Panc1 (cell line): ENCODE results near the gene OGDH. TPM values are rescaled to one million over a fixed set of nuclear protein-coding genes. Genes with fewer than 3 reads are reported as not detected.

Experiments
- ATAC-seq: fragments of 200-7000 bp; cut with Tn5 transposase; 2 replicates; pipeline ENCODE4 v1.9.1; 2020; ENCODE audit warnings: mild to moderate bottlenecking, moderate library complexity
- BruUV-seq: library from RNA; stranded (reverse); fragments of 400-500 nt; replicated peaks from 2 replicates; lab custom pipeline; 2021; lab: Mats Ljungman, UMichigan
- CTCF ChIA-PET: fragments of 300-600 bp; sonication (Branson Sonifier 250); formaldehyde crosslinking; loops from one replicate; lab custom pipeline; 2022; ENCODE audit warnings: antibody characterized with exemption; lab: Charles Lee
- POLR2A ChIA-PET: fragments of 300-600 bp; sonication (Branson Sonifier 250); formaldehyde crosslinking; loops from one replicate; lab custom pipeline; 2022; ENCODE audit warnings: antibody characterized with exemption; lab: Charles Lee
- DNase-seq: peaks from one replicate; pipeline ENCODE4 v3.0.0-alpha.2; 2010; ENCODE audit warnings: low read depth, low spot score
- H3K27ac ChIP-seq: 2 replicates; pipeline ENCODE4 v1.5.1; 2011; ENCODE audit warnings: mild to moderate bottlenecking, low read length, inconsistent platforms
- H3K27me3 ChIP-seq: fragments of 200-500 bp; sonication (Bioruptor generic); 2 replicates; pipeline ENCODE4 v1.6.0; 2014; ENCODE audit warnings: low read length, inconsistent platforms; ENCODE audit not compliant: control insufficient read depth, insufficient read depth
- H3K36me3 ChIP-seq: fragments of 200-500 bp; sonication (Bioruptor generic); 2 replicates; pipeline ENCODE4 v1.5.1; 2014; ENCODE audit warnings: inconsistent platforms, mild to moderate bottlenecking, low read length, moderate library complexity; ENCODE audit not compliant: control insufficient read depth, insufficient read depth
- H3K4me1 ChIP-seq: 2 replicates; pipeline ENCODE4 v1.5.1; 2011; ENCODE audit warnings: inconsistent platforms, mild to moderate bottlenecking, low read length, moderate library complexity; ENCODE audit not compliant: control insufficient read depth, insufficient read depth
- H3K4me3 ChIP-seq, 2 experiments: 2 replicates each; pipeline ENCODE4 v1.5.1; 2011 to 2012; ENCODE audit warnings: low read depth in 2 of 2, low read length in 2 of 2, mild to moderate bottlenecking in 2 of 2, inconsistent platforms in 1 of 2, moderate library complexity in 1 of 2
- H3K9me3 ChIP-seq: fragments of 200-500 bp; sonication (Bioruptor generic); 2 replicates; pipeline ENCODE4 v1.5.1; 2014; ENCODE audit warnings: low read depth, mild to moderate bottlenecking, inconsistent platforms, low read length, moderate library complexity; ENCODE audit not compliant: control insufficient read depth, insufficient read depth
- POLR2AphosphoS5 ChIP-seq: IDR thresholded peaks from 2 replicates; pipeline ENCODE4 v1.6.1; 2012; ENCODE audit warnings: mild to moderate bottlenecking, low read depth, low read length, moderate library complexity
- REST ChIP-seq, 2 experiments: IDR thresholded peaks; 2 replicates each; pipeline ENCODE4 v1.6.1; 2011 to 2012; ENCODE audit warnings: low read depth in 2 of 2, control low read depth in 1 of 2, low read length in 1 of 2, mild to moderate bottlenecking in 1 of 2, moderate library complexity in 1 of 2; ENCODE audit not compliant: insufficient read depth in 1 of 2
- SIN3A ChIP-seq: IDR thresholded peaks from 2 replicates; pipeline ENCODE4 v1.6.1; 2012; ENCODE audit warnings: low read depth, mild to moderate bottlenecking, low read length, moderate library complexity, borderline replicate concordance; ENCODE audit not compliant: insufficient read depth
- TCF7L2 ChIP-seq: IDR thresholded peaks from 2 replicates; pipeline ENCODE4 v1.6.1; 2011; ENCODE audit warnings: mild to moderate bottlenecking, low read depth, low read length, inconsistent platforms
- in situ Hi-C: cut with HindIII; loops from 2 replicates; pipeline ENCODE4 v1.10.0; 2016; ENCODE audit warnings: low sequenced_read_pairs, low pct_unique_long_range_greater_than_20kb
- intact Hi-C: fragments of 100-400 bp; cut with micrococcal nuclease; formaldehyde crosslinking; loops from one replicate; pipeline ENCODE4 v1.10.0; 2022; ENCODE audit not compliant: unreplicated experiment
- total RNA-seq: library from RNA; stranded (reverse); gene quantifications from one replicate; pipeline ENCODE4 v1.2.1, GENCODE V29; 2021; ENCODE audit not compliant: unreplicated experiment
- TF ChIP-seq, protein P1 (sequence below): fragments of 450-650 bp; IDR thresholded peaks from 2 replicates; pipeline ENCODE4 v1.5.1; 2017; ENCODE audit warnings: mild to moderate bottlenecking

OGDH gene
- total RNA-seq, 1 experiment from 2014 or later = 166 TPM

GRCh38 chr7:44622342-44623151 is 16.1 kb downstream of the OGDH start (continued):
- TF ChIP-seq, protein P1, sequence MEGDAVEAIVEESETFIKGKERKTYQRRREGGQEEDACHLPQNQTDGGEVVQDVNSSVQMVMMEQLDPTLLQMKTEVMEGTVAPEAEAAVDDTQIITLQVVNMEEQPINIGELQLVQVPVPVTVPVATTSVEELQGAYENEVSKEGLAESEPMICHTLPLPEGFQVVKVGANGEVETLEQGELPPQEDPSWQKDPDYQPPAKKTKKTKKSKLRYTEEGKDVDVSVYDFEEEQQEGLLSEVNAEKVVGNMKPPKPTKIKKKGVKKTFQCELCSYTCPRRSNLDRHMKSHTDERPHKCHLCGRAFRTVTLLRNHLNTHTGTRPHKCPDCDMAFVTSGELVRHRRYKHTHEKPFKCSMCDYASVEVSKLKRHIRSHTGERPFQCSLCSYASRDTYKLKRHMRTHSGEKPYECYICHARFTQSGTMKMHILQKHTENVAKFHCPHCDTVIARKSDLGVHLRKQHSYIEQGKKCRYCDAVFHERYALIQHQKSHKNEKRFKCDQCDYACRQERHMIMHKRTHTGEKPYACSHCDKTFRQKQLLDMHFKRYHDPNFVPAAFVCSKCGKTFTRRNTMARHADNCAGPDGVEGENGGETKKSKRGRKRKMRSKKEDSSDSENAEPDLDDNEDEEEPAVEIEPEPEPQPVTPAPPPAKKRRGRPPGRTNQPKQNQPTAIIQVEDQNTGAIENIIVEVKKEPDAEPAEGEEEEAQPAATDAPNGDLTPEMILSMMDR = no peak

DNA sequence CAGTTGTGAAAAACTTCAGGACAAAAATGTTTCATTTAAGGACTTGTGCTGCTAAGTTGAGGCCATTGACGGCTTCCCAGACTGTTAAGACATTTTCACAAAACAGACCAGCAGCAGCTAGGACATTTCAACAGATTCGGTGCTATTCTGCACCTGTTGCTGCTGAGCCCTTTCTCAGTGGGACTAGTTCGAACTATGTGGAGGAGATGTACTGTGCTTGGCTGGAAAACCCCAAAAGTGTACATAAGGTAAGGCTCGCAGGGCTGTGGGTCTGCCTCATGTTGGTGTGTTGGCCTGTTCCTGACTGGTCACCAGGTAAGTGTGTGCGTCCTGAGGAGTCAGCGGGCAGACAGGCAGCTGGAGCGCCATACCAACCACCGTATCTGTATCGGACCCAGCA is 17.9 kb downstream of the OGDH start:
- intact Hi-C loops (no loop called here), in situ Hi-C loops (no loop called here)
- POLR2A ChIA-PET = no interaction called here
- no peak for ATAC-seq
- H3K27ac ChIP-seq = no peak overlapping the region
- CTCF ChIA-PET = no interaction called here
- DNase-seq = no peak
- peaks cover 36% of the 10 kb centered on the region for H3K4me1 ChIP-seq
- no peaks in the 10 kb centered on the region for H3K9me3 ChIP-seq
- TF ChIP-seq REST (IDR thresholded peaks at IDR 0.05; ENCODE audit: insufficient read depth in 1 of 2, low read depth in 2 of 2, low read length in 1 of 2) = no peak
- no peaks in the 10 kb centered on the region for H3K27me3 ChIP-seq
- no peak overlapping the region for H3K4me3 ChIP-seq
- BruUV-seq = no TSS peak
- H3K36me3 ChIP-seq = 0 out of 2 replicates have a peak, but pooled peaks cover 3% of the 10 kb centered on the region

GRCh38 chr7:44625526-44626471 is 19.4 kb downstream of the OGDH start:
- Histone ChIP-seq H3K9me3 (no peaks in the 10 kb centered on the region), H3K27me3 (no peaks in the 10 kb centered on the region), H3K4me3 (no peak overlapping the region), H3K27ac (no peak overlapping the region), H3K4me1 (peaks cover 27% of the 10 kb centered on the region), H3K36me3 (peaks cover 8% of the 10 kb centered on the region; the same call in 1 of the 2 replicates)
- POLR2A ChIA-PET = interaction anchor here (0.7 kb wide), 1 partner anchor 834 kb away, joined by 6 read pairs; no protein-coding TSS in a partner anchor
- ATAC-seq (no peak), DNase-seq (no peak)
- intact Hi-C loops (no loop called here), in situ Hi-C loops (no loop called here)
- no peak for TF ChIP-seq TCF7L2
- no peak for TF ChIP-seq REST (IDR thresholded peaks at IDR 0.05; ENCODE audit: insufficient read depth in 1 of 2, low read depth in 2 of 2, low read length in 1 of 2)
- no peak for TF ChIP-seq SIN3A
- no peak for TF ChIP-seq POLR2AphosphoS5
- TF ChIP-seq, protein P1 = no peak
- no TSS peak for BruUV-seq
- CTCF ChIA-PET = no interaction called here
